Measurements from ENCODE around the gene PHLDA1.
"Not testable (repeated sequence)": the region's sequence is repeated elsewhere in the genome, so short reads cannot be mapped to it uniquely, and the experiment has no call there.

The PHLDA1 gene

DNA sequence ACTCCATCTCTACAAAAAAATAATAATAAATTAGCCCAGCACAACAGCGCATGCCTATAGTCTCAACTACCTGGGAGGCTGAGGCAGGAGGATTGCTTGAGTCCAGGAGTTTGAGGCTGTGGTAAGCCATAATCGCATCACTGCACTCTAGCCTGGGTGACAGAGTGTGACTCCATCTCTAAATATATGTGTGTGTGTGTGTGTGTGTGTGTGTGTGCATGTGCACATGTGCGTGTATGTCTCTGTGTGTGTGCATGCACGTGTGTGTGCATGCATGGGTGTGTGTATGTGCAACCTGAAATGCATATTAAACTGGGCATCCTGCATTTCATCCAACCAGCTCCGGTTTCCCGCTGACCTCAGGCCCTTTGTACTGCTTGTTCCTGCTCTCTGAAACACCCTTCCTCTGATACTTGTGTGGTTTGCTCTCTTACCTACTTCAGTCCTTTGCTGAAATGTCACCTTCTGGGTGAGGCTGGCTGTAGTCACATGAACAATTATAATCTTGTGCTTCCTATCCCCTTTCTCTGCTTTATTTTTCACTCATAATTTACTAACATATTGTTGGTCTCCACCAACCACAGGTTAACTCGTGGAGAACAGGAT lies 46.9 kb downstream of the PHLDA1 start:
- no peak for FAIRE-seq

DNA sequence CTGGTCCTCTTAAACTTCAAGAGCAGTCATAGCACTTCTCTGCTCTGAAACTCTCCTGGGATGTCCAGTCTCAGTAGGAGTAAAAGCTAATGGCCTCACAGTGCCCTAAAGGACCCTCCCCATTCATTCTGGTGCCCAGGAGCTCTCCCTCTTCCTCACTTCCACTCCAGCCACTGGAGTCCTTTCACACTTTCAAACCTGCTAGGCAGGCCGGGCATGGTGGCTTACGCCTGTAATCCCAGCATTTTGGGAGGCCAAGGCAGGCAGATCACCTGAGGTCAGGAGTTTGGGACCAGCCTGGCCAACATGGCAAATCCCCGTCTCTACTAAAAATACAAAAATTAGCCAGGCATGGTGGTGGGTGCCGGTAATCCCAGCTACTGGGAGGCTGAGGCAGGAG lies 47.7 kb downstream of the PHLDA1 start:
- FAIRE-seq = not testable (repeated sequence)

DNA sequence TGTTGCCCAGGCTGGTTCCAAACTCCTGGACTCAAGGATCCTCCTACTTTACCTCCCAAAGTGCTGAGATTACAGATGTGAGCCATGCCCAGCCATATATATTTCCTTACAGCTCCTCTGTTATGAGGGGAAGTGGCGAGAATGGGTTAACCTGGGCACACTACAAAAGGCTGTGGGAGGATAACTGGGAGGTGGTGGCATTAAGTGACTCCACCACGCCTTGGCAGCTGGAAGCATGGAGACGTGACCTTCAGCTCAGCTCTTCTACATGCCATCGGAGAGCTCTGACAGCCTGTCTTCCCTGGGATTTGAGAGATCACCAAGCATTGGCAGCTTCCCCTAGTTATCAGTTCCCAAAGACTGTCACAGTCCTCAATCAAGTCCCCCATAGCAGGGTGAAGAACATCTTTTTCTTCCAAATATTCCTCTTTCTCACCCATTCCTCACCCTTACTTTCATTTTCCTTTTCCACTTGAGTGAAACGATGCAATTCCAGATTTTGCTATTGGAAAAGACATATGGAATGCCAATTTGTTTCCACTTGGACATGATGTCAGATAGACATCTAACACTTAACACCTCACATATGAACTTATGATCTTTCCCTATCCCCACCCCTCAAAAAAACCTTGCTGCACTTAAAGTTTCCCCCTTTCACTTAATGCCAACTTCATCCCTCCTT lies 48.5 kb downstream of the PHLDA1 start:
- FAIRE-seq = peak; percentile 25

DNA sequence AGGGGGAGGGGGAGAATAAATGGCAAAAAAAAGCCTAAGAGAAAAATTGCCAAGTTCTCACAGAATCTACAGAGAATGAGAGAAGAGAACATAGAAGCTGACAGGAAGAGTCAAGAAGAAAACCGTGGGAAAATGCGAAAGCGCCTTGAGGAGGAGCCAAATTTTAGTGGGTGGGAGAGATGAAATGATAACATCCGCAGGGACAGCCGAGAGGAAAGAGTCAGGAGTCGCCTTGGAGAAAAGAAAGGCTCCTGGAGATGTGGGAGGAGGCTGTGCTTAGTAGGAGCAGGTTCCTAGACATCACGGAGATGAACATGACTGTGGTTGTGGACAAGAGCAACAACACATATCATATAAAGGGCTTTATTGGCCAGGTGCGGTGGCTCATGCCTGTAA lies 49.4 kb downstream of the PHLDA1 start:
- FAIRE-seq = peak; percentile 97

DNA sequence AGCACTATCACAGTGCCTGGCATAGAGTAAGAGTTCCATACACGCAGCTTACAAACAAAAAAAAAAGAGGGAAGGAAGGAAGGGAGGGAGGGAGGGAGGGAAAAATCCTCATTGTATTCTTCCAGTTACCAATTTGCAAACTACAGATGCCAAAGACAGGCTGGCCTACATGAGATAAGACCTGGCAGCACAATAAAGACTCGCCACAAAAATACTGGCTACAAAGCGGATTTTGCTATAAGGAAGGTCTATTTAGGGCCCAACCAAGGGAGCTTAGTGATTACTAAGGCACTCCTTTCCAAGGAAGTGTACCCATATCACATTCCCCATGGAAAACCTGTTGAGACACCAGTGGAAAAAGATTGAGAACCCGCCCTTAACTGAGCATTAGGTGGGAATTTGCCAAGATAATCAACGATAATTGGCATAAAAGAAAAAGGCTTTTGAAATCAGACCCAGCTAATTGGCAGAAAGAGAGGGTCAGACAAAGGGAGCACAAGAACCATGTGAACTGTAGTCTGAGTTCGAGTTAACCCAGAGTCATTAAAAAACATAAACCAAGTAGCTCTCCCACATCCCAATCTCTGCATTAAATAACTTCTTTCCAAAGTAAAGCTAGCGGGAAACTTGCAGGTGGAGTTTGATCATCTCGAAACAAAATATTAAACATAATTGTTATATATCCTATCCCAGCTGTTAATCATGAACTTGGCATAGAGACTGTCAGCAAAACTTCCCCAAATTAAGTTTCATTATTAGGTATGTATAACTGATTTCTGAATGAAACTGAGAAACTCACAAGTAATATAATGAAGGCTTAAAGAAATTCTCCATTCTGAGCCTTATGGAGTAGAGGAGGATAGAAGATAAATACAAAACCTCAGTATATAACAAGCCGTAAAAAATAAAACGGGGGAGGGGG lies 50.1 kb downstream of the PHLDA1 start:
- peak; percentile 98 for FAIRE-seq

DNA sequence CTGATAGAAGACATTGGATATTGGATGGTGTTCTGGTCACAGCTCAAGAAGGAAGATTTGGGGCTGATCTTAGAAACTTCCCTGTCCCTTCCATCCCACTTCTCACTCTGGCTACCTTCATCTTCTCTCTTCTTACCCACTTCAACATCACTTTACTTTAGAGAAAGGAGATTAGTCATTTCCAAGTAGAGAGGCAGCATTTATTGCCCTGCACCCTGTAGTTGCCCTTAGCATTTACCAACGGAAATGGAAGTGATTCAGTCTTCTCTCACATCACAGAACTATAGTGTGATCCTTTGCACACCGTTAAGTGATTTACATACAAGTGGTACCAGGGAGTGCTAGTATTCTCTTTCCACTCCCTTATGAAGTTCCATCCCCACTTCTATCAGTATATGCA lies 52.4 kb downstream of the PHLDA1 start:
- no peak for FAIRE-seq

DNA sequence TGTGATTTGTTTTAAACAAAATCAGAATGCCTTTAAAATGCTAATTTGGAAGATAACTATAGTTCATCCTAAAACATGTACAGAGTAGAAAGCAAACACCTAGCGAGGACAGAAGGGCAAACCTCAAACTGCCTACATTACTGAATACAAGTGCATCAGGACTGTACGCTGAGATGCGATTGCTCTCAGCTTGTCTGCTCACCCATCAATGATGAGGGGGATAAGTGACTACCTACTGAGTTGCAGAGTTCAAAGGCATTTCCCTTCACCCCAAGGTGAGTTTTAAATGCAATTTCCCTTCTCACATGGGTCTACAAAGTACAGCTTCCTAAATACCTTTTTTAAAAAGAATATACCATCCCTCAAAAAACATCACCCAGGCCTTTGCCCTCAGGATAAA lies 52.9 kb downstream of the PHLDA1 start:
- no peak for FAIRE-seq

DNA sequence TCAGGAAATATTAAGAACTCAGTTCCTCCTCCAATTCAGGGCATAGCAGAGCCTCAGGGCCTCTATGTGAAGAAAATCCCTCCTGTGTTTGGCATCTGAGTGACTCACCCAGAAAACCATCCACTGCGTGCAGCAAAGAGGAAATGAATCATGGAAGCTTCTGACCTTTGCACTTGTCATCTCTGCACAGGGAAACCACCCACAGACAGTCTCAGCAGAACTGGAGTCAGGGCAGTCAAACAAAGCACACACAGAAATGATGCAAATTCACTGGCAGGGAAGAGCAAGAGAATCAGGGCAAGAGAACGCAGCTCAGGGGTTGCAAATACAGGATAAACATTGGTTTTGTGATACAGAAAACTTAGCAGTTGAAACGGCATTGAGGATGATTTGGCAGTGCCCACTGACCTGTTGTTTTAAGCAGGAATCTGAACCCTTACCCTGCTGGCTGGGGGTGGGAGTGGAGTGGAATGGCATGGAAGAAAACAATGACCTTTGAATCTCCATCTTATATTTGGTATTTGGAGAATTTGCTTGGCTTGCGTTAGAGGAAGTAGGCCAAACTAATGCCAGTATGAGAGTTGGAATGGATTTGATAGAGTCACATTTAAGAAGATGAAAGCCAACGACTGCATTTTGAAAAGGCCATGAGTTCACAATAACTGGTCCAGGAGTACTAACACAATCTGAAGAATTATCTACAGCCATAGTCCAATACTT lies 53.5 kb downstream of the PHLDA1 start:
- FAIRE-seq = peak; percentile 99

DNA sequence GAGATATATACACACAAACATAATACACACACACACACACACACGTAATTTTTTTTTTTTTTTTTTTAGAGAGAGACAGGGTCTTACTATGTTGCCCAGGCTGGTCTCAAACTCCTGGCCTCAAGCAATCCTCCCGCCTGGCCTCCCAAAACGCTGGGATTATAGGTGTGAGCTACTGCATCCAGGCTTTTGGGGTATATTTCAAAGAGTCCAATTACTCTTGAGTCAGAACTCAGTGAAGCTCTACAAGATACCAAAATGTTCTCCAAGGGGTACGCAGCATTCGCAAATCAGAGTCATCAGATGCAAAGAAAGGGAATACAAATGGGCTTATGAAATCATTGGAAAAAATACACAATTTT lies 54.0 kb downstream of the PHLDA1 start:
- no peak for FAIRE-seq

DNA sequence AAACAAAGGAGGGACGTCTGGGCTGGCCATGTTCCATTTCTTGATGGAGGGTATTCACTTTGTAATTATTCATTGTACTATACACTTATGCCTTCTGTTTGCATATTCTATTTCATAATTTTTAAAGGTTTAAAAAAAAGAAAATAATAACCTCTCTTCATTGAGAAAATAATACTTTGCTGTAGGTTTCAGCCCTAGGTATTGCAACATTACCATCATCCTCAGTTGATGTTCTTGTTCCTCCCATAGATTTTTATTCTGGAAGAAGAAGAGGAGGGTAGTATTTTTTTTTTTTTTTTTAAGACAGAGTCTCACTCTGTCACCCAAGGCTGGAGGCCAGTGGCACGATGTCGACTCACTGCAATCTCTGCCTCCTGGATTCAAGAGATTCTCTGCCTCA lies 54.7 kb downstream of the PHLDA1 start:
- FAIRE-seq = no peak

DNA sequence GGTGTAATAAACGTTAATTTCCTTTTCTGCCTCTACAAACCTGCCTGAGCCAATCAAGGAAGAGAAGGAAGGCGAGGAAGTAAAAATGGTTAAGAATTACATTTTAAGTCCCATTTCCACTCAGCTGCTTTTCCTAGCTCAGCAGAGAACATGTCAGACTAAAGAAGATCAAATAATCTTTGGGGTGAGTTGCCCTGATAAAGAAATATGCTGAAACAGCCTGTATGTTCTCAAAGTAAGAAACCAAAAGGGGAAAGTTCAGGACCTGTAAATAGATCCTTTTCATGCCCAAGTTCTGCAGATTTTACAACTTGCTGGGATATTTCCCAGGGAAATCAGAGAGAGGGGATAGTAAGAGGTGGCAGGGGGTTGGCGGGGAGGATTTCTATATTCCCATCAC lies 55.5 kb downstream of the PHLDA1 start:
- FAIRE-seq = no peak

DNA sequence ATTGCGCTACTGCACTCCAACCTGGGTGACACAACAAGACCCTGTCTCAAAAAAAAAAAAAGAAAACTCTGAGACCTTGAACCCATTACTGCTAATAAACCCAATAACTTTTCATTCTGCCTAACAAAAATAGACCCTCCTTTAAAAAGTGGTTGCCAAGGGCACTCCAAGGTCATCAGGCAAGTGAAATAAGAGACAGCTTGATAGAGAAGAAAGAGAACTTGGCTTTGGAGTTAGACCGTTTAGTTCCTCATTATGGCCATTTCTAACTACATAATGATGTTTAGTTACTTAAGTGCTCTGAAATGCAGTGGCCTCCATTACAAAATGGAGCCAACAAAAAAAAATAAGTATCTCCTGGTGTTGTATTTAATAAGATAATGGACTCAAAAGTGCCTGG lies 55.9 kb downstream of the PHLDA1 start:
- FAIRE-seq = no peak
